Germinal center (tissue), 1 donor: Measurements from ENCODE around the gene MGLL.

Experiments
- DNase-seq: peaks from one replicate; pipeline ENCODE4 v3.0.0; 2012; ENCODE audit warnings: mixed read lengths, low spot score

MGLL gene

GRCh38 chr3:127789990-127790881, 32.1 kb downstream of the MGLL start:
- no peak for DNase-seq

- no peak for DNase-seq
Measured at GRCh38 chr3:127789051-127789450, 33.3 kb downstream of the MGLL start.

- DNase-seq: no peak
Measured at GRCh38 chr3:127788451-127788909, 33.8 kb downstream of the MGLL start.

- no peak for DNase-seq
Measured at GRCh38 chr3:127787571-127788365, 34.5 kb downstream of the MGLL start.

- DNase-seq: no peak
Measured at GRCh38 chr3:127787071-127787490, 35.2 kb downstream of the MGLL start.

GRCh38 chr3:127786353-127787070, 35.8 kb downstream of the MGLL start:
- DNase-seq: no peak

- DNase-seq: no peak
Measured at GRCh38 chr3:127785711-127786265, 36.5 kb downstream of the MGLL start.

- DNase-seq: no peak
Measured at GRCh38 chr3:127784865-127785710, 37.2 kb downstream of the MGLL start.

- no peak for DNase-seq
Measured at GRCh38 chr3:127784283-127784682, 38.0 kb downstream of the MGLL start.

- no peak for DNase-seq
Measured at GRCh38 chr3:127783642-127784160, 38.6 kb downstream of the MGLL start.

- DNase-seq: no peak
Measured at GRCh38 chr3:127783166-127783565, 39.1 kb downstream of the MGLL start.

GRCh38 chr3:127781411-127782001, 40.8 kb downstream of the MGLL start:
- no peak for DNase-seq

GRCh38 chr3:127780536-127781400, 41.5 kb downstream of the MGLL start:
- no peak for DNase-seq

- DNase-seq: no peak
Measured at GRCh38 chr3:127779747-127780146, 42.6 kb downstream of the MGLL start.

- no peak for DNase-seq
Measured at GRCh38 chr3:127777921-127778656, 44.2 kb downstream of the MGLL start.

- no peak for DNase-seq
Measured at GRCh38 chr3:127777332-127777731, 45.0 kb downstream of the MGLL start.

GRCh38 chr3:127776347-127776746, 46.0 kb downstream of the MGLL start:
- DNase-seq: no peak

GRCh38 chr3:127775398-127776109, 46.8 kb downstream of the MGLL start:
- DNase-seq: no peak
